ENCODE data around the gene PRKD2.

The PRKD2 gene

DNA sequence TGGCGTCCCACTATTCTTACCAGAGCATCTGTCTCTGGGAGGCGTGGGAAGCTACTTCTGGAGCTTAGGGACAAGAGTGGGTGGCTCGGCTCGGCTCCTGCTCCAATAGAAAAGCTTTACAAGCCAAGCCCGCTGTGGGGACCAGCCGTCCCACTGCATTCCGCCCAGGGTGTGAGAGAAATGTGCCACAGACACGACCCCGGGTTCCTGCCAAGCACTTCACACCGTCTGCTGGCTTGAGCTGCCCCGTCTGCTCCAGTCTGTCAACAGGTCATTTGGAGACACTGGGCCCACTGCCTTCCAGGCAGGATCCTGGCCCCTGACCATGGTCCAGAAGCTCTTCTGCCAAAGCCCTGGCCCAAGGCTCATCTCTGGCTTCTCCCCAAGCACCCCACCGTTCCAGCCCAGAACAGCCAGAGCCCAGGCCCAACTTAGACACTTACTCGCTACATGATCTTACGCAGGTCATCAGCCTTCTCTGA is 22.4 kb upstream of the PRKD2 start:
- no peak for DNase-seq

DNA sequence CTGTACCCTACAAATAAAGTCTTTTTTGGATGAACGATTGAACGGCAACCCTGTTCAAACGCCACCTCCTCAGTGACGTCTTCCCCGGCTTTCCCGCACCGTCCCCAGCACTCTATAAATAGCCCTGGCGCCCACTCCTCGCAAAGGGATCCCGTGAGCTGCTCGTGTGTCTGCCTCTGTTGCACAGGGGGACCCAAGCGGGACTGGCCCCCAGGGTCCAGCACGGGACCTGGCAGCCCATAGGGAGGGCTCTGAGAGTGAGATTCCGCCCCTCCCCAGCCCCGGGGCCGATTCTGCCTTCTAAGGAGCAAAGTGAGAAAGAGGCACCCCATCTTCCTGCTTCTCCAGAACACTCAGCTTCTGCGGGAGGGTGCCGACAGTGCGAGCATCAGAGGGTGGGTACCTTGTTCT is 20.9 kb upstream of the PRKD2 start:
- no peak for DNase-seq

DNA sequence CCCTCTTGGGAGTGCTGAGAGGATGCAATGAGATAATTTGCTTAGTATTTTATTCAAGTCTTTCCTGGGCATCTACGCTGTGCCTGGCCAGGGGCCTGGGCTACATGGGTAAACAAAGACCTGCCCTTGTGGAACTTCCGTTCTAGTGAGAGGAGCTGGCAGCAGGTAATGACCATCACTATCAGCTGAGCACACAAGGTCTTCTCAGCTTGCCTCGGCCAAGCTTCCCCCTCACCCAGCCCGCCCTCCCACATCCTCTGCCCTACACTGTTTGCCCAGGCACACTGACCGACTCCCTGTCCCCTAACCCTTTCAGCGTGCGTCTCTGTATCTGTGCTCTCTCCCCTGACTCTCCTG is 20.4 kb upstream of the PRKD2 start:
- DNase-seq, result no peak

DNA sequence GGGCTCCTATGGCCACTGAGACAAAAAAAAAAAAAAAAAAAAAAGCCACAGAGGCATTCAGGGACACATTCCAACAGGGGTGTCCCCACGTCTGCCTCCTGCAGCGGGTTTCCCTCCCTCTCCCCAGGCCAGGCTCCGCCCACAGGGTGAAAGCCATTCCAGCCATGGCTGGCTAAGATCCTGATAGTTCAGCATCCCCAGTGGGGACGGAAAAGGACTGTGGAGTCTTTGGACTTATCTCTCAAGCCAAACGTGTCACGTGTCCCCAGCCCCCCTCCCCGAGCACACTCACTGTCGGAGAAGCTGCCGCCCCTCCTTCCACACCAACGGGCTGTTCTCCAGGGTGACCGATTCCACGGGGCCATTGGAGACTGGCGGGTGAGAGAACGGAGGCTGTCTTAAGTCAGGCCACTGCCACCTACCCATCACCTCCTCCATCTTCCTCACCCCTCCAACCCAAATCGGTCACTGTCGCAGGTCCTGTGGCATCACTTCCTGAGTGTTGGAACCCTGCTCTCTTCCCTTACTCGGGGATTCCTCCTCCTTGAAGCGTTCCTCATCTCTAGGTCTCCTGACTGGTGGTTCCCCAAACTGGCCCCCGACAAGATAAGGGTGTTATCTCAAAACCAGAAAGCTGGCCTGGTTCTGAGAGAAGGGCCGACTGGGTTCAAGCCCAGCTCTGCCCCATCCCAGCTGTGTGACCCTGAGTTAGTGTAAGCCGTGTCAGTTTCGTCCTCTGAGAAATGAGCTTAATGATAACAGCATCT is 19.8 kb upstream of the PRKD2 start:
- DNase-seq, result no peak

DNA sequence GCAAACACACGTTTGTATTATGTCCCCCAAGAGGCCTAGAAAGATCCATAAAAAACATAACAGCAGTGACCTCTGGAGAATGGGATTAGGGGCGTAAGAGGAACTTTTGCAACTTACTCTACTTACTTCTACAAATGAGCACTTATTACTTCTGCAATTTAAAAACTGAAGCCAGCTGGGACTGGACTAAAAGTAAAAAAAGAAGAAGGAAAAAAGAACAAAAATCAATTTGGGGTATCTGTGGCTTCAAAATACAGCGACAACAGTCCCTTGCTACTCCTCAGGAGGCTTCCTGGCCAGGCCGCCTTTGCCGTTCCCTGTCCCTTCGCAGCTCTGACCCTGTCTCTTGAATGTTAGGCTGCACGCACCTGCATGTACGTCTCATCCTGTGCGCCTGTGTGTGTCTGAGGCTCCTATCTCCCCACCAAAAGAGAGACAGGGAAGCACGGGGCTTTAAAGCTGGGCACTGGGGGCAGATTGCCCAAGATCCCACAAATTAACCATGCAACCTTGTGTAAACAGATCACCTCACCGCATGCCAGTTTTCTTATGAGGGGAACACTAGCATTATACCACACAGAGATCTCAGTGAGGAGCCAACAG is 16.9 kb upstream of the PRKD2 start:
- DNase-seq, result no peak

DNA sequence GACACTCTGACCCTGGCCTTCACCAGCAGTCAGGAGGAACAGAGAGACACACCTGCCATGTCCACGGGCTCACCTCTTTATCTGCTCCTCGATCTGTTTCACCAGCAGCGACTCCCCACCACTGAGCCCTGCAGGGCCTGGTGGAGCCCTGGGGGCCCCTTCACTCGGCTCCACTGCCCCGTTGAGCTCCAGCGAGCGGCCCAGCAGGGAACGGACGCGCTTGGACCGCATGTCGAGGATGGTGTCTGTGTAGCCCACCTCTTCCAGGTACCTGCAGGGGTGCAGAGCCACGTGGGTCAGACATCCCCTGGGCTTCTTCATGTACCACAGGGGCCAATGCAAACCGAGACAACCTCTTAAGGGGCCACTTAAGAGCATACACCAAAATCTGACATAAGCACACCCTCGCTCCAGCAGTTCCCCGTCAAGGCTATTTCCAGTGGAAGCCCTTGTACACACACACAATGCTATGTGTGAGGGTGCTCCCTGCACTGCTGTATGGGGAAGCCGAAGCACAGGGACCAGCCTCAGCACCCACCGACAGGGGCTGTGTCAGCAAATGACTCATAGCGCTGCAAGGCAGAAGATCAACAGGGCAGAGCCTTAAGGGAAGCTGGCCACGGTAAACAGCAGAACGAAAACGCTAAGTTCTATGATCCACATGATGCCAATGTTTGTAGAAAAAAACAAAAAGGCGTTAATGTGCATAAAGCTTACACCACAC is 16.2 kb upstream of the PRKD2 start:
- no peak for DNase-seq

DNA sequence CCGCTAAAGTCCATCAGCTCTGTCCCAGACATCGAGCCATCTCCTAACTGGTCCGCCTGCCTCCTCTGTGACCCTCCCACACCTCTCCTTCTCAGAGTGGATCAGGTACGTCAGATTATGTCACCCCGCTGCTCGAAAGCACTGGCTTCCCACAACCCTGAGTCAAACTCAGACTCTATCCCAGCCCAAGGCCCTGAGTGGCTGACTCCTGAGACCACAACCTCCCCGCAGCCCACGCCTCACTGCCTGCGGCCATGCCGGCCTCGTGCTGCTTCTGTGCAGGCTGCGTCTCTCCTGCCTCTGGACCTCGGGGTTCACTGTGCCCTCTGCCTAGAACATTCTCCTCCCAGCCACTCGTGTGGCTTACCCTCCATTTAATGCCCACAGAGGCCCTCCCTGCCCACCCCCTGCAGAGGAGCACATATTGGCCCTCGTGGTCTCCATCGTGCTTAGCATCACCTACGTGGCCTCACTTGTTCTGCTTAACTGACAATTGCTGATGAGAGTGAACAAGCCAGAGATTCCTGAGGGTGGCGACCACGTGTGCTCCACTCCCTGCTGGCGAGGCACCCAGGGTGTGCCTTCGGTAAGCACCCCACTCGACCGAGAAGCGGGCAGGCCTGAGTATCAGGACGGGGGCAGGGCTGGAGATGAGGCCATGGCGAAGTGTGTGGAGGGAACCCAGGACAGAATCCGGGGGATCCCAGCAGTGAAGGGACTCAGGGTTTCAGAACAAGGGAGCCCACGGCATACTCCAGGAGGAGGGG is 15.4 kb upstream of the PRKD2 start:
- DNase-seq, result no peak

DNA sequence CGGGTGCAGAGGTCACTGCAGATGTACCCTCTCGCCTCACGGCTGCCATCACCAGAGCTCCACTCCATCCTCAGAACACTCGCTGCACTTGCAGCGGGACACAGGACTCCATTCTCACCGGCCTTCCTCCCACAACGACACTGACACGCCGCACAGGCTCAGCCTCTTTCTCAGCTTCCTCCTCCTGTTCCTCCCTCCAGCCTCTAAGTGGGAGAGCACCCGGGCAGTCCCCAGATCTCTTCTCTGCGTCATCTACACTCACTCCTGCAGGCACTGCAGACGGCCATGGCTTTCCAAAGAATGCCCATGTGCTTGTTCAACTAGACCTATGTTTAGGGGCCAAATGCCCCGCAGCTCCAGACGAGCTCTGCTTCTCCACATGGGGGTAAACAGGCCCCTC is 14.7 kb upstream of the PRKD2 start:
- DNase-seq, result no peak

DNA sequence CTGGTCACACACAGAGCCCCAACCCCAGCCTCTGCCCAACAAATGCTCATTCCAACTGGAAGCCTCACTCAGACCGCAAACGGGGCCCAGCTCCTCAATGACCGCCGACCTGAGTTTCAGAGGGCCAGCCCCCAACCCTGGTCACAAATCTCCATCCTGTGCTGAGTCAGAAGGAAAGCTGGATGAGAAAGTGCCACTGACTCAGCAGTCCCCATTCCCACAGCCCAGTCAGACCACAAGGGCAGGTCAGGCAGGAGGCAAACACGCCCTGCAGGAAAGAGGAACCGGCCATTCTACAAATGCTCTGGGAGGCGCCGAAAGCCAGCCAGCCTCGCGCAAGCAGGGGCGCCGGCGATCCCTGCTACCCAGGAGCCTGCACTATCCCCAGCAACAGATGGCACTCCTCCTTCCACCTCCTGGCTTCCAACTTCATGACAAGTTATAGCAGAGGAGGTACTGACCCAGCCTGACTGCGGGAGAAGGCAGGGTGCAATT is 14.1 kb upstream of the PRKD2 start:
- no peak for DNase-seq

DNA sequence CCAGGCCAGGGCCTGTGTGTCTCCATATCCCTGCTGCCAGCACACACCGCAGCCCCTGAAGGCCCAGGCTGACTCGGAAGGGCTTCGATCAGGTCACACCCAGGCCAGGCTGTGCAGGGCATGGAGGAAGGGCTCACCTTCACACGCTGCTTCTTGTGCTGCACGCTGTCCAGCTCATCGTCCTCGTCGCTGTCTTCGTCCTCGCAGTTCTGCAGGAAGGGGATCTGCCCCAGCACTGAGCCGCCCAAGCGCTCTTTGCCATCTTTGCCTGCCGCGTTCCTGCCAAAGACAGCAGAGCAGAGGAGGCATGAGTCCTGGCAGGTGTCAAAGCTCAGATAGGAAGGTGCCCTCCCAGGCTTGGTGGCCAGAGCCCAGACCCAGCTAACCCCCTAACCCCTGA is 13.7 kb upstream of the PRKD2 start:
- no peak for DNase-seq

DNA sequence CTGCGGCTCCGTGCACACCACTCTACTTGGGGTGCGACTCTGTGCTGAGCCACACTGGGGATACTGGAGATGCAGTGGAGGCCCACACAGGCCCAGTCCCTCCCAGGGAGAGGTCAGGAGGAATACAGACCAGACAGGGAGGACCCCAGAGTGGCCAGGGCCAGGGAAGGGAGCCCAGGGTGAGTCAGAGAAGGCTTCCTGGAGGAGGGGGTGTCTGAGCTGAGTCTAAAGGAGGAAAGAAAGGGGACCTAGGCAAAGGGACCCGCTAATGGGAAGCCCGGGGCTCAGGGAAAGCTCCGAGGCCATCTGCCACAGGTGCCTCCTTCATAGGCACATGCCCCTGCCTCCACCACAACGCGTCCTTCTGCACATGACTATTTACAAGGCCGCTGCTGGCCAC is 13.3 kb upstream of the PRKD2 start:
- DNase-seq, result no peak

DNA sequence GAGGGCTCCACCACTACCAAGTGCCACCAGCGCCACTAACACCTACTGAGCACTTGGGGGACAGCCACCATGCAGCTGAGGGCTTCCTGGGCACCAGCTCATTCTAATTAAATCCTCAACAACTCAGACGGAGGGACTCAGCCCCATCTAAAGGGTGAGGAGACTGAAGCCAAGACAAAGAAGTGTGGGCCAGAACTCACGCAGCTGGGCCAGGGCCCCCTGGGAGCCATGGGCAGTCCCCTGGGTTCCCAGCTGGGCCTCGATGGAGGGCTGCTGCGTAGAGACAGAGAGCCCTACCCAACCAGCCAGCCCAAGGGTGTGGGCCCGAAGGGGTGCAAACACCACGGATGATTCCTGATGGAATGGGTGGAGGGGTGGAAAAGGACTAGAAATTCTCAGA is 12.8 kb upstream of the PRKD2 start:
- no peak for DNase-seq

DNA sequence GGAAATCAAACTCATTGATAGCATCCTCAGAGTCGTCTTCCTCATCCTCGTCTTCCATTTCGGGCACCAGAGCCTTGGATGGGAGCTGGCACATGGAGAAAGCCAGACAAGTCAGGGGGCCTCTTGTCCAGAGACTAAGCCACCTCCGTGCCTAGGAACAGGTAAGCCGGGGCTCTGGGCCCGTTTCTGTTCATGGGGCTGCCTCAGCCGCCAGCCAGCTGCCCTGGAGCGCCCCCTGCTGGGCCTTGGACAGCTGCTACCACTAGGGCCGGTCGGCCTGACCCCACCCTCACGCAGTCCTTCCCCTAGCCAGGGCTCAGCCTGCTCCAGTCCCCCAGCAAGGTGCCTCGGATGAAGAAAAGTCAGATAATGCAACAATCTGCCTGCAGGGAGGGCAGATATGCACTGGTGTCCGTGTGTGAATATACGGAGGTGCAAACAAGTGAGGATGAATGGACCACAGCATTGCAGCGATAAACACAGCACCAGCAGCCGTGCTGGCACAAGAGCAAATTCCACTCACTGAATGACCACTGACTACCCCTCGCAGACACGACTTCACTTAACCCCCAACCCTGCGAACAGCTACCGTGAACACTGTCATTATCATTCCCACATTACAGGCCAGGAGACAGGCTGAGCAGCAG is 11.9 kb upstream of the PRKD2 start:
- DNase-seq, result peak; percentile 68 to 84

DNA sequence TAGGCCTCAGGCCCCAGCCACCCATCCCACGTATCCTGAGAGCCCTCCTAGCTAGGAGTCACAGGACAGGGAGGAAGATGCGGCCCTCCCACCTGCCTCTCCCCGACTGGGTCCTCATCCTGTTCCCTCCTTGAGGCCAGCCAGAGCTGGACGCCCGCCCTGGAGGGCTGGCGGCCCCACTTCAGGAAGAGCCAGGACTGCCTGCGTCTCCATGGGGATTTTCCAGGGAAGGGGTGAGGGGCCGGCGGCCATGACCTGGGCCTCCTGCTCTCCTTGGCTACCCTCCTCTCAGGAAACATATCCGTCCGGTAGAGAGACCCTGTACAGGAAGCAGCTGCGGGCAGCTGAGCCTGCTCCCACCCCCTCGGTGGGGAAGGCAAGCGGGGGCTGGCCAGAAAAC is 11.3 kb upstream of the PRKD2 start:
- no peak for DNase-seq

DNA sequence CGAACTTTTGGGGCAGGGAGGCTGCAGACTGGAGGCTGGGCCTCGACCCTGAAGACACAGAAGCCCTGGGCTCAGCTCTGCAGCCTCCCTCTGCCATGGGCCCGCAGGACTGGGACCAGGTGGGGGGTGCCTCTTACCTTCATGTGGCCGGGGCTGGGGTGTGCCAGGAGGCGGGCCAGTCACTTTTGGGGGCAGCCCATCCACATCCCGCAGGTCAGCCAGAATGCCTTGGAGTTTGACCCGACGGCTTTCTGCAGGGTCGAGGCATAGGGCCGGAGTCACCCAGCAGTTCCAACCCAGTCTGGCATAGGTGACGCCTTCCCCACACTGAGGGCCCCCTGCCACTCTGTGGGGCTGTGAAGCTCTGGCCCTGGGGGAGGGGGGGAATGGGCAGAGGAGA is 10.8 kb upstream of the PRKD2 start:
- no peak for DNase-seq

DNA sequence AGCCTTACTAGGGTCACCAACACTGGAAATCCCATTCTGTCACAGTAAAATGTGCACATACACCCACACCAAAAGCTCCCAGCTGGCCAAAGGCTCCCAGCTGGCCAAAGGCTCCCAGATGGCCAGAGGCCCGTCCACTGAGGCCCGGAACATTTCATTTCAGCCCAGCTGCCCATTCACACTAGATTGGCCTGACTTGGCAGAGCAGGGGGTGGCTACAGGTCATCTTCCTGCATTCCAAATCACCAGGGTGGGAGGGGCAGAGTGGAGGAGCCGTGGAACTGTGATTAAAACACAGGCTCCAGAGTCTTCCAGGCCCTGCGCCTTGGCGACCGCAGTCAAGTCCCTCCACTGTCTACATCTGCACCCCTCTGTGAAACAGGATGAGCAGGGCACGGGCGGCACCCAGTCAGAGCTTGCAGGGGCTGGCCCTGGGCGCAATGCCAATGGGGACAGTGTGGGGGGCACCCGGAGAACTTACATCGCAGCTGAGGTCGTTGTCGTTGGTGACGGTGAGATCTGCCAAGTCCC is 10.1 kb upstream of the PRKD2 start:
- DNase-seq, result no peak

DNA sequence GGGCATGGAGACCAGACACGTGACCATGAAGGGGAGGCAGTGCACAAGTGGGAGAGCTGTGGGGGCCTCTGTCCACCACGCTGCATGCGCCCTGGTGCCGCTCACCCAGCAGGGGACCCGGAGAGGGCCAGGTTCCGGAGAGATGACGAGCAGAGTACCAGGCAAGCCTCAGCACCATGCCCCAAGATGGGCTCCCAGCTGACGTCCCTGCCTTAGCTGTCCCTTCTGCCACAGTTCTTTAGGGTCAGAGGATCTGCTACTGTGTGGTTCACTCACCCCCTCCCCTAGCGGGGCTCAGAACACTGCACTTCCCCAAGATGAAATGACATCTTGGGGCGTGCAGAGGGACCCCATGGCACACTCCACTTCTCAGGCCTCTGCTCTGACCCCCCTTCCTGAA is 9.6 kb upstream of the PRKD2 start:
- DNase-seq, result no peak

DNA sequence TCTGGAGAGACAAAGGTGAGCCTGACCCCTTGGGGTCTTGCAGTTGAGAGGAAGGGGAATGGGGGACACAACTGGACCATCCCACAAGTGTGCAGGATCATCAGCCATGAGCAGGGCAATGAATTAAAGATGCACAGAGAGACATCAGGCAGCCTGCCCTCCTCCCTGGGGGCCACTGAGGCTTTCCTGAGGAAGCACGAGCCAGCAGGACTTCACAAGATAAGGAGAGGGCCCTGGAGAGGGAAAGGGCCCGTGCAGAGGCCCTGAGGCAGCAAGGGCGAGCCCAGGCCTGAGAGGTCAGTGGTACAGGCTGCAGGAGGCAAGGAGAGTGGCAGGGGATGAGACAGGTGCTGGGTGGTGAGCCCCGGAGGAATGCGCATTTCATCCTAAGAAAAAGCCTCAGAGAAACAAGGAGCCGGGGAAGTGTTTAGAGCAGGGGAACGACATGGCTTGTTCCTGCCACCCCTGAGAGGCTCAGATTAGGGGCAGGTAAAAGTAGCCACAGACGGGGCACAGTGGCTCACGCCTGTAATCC is 9.0 kb upstream of the PRKD2 start:
- DNase-seq, result no peak

DNA sequence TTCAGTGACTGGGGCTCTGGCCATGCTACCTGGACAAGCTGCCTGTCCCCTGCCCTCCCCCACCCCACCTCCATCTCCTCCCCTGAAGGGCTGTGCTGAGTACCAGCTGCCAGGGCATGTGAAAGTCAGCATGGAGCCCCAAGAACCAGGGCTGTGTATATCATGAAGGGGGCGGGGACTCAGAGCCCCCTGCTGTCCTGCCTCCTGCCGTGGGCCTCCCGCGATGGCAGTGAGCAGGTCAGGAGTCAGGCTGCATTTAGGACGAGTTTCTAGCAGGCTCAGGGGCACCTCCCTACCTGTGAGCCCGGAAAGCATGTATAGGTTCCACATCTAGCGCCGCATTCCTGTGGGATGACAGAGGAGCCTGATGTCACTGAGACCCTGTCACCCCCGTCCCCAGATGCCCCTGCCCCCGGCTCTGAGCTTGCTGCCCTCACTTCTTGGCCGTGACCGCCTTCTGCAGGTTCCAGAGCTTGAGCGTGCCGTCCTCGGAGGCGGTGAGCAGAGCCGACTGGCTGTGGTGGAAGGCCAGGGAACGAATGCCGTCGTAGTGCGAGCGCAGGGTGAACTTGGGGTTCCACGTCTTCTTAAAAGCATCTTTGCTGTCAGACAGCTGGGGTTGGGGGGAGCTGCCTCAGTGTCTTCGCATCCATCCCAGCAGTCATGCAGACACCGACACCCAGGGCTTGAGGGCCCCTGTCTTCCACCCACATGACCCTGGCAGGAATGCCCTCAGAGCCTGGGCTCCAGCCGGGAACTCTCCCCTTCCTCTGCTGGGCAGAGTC is 8.3 kb upstream of the PRKD2 start:
- no peak for DNase-seq

DNA sequence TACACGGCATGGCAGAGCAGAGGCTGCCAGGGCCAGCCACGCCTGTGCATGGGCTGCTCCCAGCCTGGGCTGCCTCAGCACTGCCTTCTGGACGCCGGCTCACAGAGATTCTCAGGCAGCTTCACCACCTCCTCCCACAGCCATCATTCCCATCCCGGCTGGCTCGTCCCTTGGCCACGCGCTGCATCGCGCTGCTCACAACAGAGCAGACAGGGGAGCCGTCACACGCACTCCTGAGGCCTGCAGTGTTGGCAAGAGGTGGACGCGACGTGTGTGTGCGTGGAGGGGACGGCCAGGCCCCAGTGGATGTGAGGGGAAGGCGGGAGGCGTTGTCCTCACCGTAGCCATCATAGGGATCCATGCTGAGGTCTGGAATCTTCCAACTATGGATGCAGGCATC is 7.6 kb upstream of the PRKD2 start:
- DNase-seq, result no peak

DNA sequence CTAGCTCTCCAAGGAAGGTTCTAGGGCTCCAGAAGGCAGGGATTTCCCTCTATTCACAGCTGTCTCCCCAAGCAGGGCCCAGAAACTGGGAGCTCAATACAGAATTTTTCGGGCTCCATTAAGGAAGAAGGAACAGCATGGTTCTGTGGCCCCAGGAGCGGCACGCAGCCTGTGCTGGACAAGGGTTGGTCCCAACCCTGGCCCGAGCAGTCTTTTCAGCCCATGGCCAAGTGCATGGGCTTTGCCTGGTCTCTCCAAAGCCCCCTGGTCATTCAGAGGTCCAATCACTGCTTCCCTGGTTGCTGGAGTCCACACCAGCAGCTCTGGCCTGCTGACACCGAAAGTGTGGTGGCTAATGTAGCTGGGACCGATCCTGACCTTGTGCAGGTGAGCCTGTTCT is 6.6 kb upstream of the PRKD2 start:
- DNase-seq, result no peak
